Fibroblast of lung (primary cell): Measurements from ENCODE around the gene KIF5A.

Experiments
- EZH2 ChIP-seq: IDR thresholded peaks from 2 replicates; pipeline ENCODE4 v1.5.1; 2012; ENCODE audit warnings: low read length, control low read depth, mild to moderate bottlenecking; ENCODE audit errors: missing control alignments
- TF ChIP-seq, protein P1 (sequence below), 2 donors: IDR thresholded peaks in 1 of 2; conservative IDR thresholded peaks in 1 of 2; 1 replicate in 1 of 2; 2 replicates in 1 of 2; pipeline ENCODE4 v1.5.1; 2011 to 2012; ENCODE audit warnings: low read length in 2 of 2, control low read depth in 1 of 2, inconsistent platforms in 1 of 2, low read depth in 1 of 2, mild to moderate bottlenecking in 1 of 2

DNA sequence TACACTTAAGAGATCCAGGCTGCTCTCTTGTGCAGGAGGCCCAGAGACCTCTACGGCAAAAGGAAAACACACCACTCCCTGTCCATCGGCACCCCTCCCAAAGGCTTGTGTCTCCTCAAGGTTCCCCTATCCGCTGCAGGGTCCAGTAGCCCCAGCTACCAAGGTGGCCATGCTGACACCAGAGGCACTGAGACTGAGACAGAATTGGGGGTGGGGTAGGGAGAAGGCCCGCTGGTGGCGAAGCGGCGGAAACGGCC lies 30.1 kb upstream of the KIF5A start:
- no peak for TF ChIP-seq EZH2
- TF ChIP-seq, protein P1, sequence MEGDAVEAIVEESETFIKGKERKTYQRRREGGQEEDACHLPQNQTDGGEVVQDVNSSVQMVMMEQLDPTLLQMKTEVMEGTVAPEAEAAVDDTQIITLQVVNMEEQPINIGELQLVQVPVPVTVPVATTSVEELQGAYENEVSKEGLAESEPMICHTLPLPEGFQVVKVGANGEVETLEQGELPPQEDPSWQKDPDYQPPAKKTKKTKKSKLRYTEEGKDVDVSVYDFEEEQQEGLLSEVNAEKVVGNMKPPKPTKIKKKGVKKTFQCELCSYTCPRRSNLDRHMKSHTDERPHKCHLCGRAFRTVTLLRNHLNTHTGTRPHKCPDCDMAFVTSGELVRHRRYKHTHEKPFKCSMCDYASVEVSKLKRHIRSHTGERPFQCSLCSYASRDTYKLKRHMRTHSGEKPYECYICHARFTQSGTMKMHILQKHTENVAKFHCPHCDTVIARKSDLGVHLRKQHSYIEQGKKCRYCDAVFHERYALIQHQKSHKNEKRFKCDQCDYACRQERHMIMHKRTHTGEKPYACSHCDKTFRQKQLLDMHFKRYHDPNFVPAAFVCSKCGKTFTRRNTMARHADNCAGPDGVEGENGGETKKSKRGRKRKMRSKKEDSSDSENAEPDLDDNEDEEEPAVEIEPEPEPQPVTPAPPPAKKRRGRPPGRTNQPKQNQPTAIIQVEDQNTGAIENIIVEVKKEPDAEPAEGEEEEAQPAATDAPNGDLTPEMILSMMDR (conservative IDR thresholded peaks at IDR 0.05 in 1 of 2, IDR thresholded peaks at IDR 0.05 in 1 of 2; ENCODE audit: low read depth in 1 of 2, low read length in 2 of 2) = no peak
